ENCODE results near the gene ARPC5.
A peak's percentile ranks its signal among the peaks of the same experiment; 100 is the strongest.
"Not testable (repeated sequence)": the region's sequence is repeated elsewhere in the genome, so short reads cannot be mapped to it uniquely, and the experiment has no call there.

Gene ARPC5

GRCh38 chr1:183635606-183636333 is at the start of gene ARPC5:
Gene ARPC5, minus strand, starts transcription at chr1:183635783. Its CDS starts 124 bp downstream, at chr1:183635659.
- TF ChIP-seq EZH2phosphoT487 (IDR thresholded peaks at IDR 0.05; ENCODE audit: borderline replicate concordance, low read length) (no peak), CTCF (IDR thresholded peaks at IDR 0.05; ENCODE audit: low read depth, low read length, poor library complexity, severe bottlenecking) (no peak)
- H3K27ac ChIP-seq (ENCODE audit: low read depth, low read length), result peak within 1 kb of the TSS; percentile 74
- no peaks in the 10 kb centered on the region for H3K9me3 ChIP-seq (ENCODE audit: control insufficient read depth, insufficient read depth, low read length)
- H3K9me2 ChIP-seq (replicated peaks; ENCODE audit: control insufficient read depth, low read length), result no peaks in the 10 kb centered on the region
- H3K79me2 ChIP-seq (ENCODE audit: control insufficient read depth, low read length), result peaks cover 46% of the 10 kb centered on the region
- H3K4me1 ChIP-seq (ENCODE audit: control insufficient read depth, low read length), result peaks cover 35% of the 10 kb centered on the region
- peaks cover 22% of the 10 kb centered on the region for H3K27me3 ChIP-seq (ENCODE audit: control insufficient read depth, low read length)
- H4K20me1 ChIP-seq (ENCODE audit: control insufficient read depth, insufficient read depth, low read depth, low read length), result peaks cover 10% of the 10 kb centered on the region
- peak within 1 kb of the TSS; percentile 92 for H3K4me3 ChIP-seq (ENCODE audit: low read length)
- H3K4me2 ChIP-seq (ENCODE audit: low read length), result peak within 1 kb of the TSS; percentile 80
- peaks cover 29% of the 10 kb centered on the region for H3K36me3 ChIP-seq (ENCODE audit: control insufficient read depth, low read length)
- peaks cover 11% of the 10 kb centered on the region for H3F3A ChIP-seq (ENCODE audit: control insufficient read depth, insufficient read depth)

- Histone ChIP-seq H3K9me3 (ENCODE audit: control insufficient read depth, insufficient read depth, low read length) (no peaks in the 10 kb centered on the region), H3K27me3 (ENCODE audit: control insufficient read depth, low read length) (no peaks in the 10 kb centered on the region), H3K27ac (ENCODE audit: low read depth, low read length) (no peak overlapping the region), H4K20me1 (ENCODE audit: control insufficient read depth, insufficient read depth, low read depth, low read length) (no peaks in the 10 kb centered on the region), H3K9me2 (replicated peaks; ENCODE audit: control insufficient read depth, low read length) (no peaks in the 10 kb centered on the region), H3K79me2 (ENCODE audit: control insufficient read depth, low read length) (no peaks in the 10 kb centered on the region), H3K4me3 (ENCODE audit: low read length) (no peak overlapping the region), H3K36me3 (ENCODE audit: control insufficient read depth, low read length) (no peaks in the 10 kb centered on the region), H3F3A (ENCODE audit: control insufficient read depth, insufficient read depth) (no peaks in the 10 kb centered on the region), H3K4me2 (ENCODE audit: low read length) (no peak overlapping the region), H3K4me1 (ENCODE audit: control insufficient read depth, low read length) (peaks cover 5% of the 10 kb centered on the region; the same call in 1 of the 2 replicates)
- peak; percentile 72 for TF ChIP-seq CTCF (IDR thresholded peaks at IDR 0.05; ENCODE audit: low read depth, low read length, poor library complexity, severe bottlenecking)
- TF ChIP-seq EZH2phosphoT487 (IDR thresholded peaks at IDR 0.05; ENCODE audit: borderline replicate concordance, low read length), result no peak
Observed at GRCh38 chr1:183685112-183685713, 49.6 kb upstream of the ARPC5 start.

DNA sequence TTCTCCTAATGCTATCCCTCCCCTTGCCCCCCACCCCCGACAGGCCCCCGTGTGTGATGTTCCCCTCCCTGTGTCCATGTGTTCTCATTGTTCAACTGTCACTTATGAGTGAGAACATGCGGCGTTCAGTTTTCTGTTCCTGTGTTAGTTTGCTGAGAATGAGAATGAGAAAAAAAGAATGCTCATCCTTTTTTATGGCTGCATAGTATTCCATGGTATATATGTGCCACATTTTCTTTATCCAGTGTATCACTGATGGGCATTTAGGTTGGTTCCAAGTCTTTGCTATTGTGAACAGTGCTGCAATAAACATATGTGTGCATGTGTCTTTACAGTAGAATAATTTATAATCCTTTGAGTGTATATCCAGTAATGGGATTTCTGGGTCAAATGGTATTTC is 43.8 kb upstream of the ARPC5 start:
- not testable (repeated sequence) for H3K9me2 ChIP-seq (replicated peaks; ENCODE audit: control insufficient read depth, low read length); H3K4me2 ChIP-seq (ENCODE audit: low read length); H3K27ac ChIP-seq (ENCODE audit: low read depth, low read length); H3K4me3 ChIP-seq (ENCODE audit: low read length); H4K20me1 ChIP-seq (ENCODE audit: control insufficient read depth, insufficient read depth, low read depth, low read length); H3K79me2 ChIP-seq (ENCODE audit: control insufficient read depth, low read length); H3K27me3 ChIP-seq (ENCODE audit: control insufficient read depth, low read length); H3K36me3 ChIP-seq (ENCODE audit: control insufficient read depth, low read length); H3K4me1 ChIP-seq (ENCODE audit: control insufficient read depth, low read length); H3F3A ChIP-seq (ENCODE audit: control insufficient read depth, insufficient read depth); H3K9me3 ChIP-seq (ENCODE audit: control insufficient read depth, insufficient read depth, low read length)

GRCh38 chr1:183678819-183679218 is 43.2 kb upstream of the ARPC5 start:
- H3K27ac ChIP-seq (ENCODE audit: low read depth, low read length), result no peak overlapping the region
- no peaks in the 10 kb centered on the region for H3K36me3 ChIP-seq (ENCODE audit: control insufficient read depth, low read length)
- H3K4me3 ChIP-seq (ENCODE audit: low read length), result no peak overlapping the region
- no peaks in the 10 kb centered on the region for H3K9me2 ChIP-seq (replicated peaks; ENCODE audit: control insufficient read depth, low read length)
- H3K4me2 ChIP-seq (ENCODE audit: low read length), result no peak overlapping the region
- no peak for TF ChIP-seq EZH2phosphoT487 (IDR thresholded peaks at IDR 0.05; ENCODE audit: borderline replicate concordance, low read length)
- no peaks in the 10 kb centered on the region for H4K20me1 ChIP-seq (ENCODE audit: control insufficient read depth, insufficient read depth, low read depth, low read length)
- no peaks in the 10 kb centered on the region for H3K79me2 ChIP-seq (ENCODE audit: control insufficient read depth, low read length)
- H3K27me3 ChIP-seq (ENCODE audit: control insufficient read depth, low read length), result peaks cover 12% of the 10 kb centered on the region
- H3K4me1 ChIP-seq (ENCODE audit: control insufficient read depth, low read length), result no peaks in the 10 kb centered on the region
- H3K9me3 ChIP-seq (ENCODE audit: control insufficient read depth, insufficient read depth, low read length), result no peaks in the 10 kb centered on the region; the same call in 1 of the 2 replicates
- no peaks in the 10 kb centered on the region for H3F3A ChIP-seq (ENCODE audit: control insufficient read depth, insufficient read depth)

All from DOHH2 (cell line).